Right lobe of liver (tissue), 4 donors: ENCODE results near the gene GALNT17.

Experiments
- POLR2A ChIP-seq: fragments of 450-650 bp; IDR thresholded peaks from one replicate; pipeline ENCODE4 v1.6.1; 2017; ENCODE audit warnings: antibody characterized with exemption, mild to moderate bottlenecking
- TF ChIP-seq, protein P1 (sequence below), 4 donors: fragments of 200-600 bp in 3 of 4; fragments of 450-650 bp in 1 of 4; IDR thresholded peaks; one replicate each; pipeline versions ENCODE4 v1.5.1 to v1.8.0; 2016 to 2022; ENCODE audit warnings: antibody characterized with exemption in 4 of 4, mild to moderate bottlenecking in 2 of 4
- donor health status: DM: no; HTN: no; CAD: no.
- donor health status: DM: no; HTN: no; CAD: no.
- donor health status: DM: no; HTN: yes; CAD: no.

DNA sequence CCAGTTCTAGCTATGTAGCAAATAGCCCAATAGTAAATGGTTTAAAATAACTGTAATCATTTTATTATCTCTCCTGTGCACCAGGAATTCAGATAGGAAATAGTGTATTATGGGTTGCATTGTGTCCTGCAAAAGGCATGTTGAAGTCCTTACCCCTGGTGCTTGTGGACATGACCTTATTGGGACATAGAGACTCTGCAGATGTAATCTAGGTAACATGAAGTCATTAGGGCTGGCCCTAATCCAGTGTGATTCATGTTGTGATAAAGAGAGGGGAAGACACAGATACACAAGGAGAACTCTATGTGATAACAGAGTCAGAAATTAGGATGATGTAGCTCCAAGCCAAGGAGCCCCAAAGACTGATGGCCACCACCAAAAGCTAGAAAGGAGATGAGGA is 462.8 kb downstream of the GALNT17 start:
- TF ChIP-seq, protein P1, sequence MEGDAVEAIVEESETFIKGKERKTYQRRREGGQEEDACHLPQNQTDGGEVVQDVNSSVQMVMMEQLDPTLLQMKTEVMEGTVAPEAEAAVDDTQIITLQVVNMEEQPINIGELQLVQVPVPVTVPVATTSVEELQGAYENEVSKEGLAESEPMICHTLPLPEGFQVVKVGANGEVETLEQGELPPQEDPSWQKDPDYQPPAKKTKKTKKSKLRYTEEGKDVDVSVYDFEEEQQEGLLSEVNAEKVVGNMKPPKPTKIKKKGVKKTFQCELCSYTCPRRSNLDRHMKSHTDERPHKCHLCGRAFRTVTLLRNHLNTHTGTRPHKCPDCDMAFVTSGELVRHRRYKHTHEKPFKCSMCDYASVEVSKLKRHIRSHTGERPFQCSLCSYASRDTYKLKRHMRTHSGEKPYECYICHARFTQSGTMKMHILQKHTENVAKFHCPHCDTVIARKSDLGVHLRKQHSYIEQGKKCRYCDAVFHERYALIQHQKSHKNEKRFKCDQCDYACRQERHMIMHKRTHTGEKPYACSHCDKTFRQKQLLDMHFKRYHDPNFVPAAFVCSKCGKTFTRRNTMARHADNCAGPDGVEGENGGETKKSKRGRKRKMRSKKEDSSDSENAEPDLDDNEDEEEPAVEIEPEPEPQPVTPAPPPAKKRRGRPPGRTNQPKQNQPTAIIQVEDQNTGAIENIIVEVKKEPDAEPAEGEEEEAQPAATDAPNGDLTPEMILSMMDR (IDR thresholded peaks at IDR 0.05), result no peak
- no peak for TF ChIP-seq POLR2A
